WI38 (cell line): ENCODE measurements around the gene CC2D1A.

Experiments
- H3K4me3 ChIP-seq: 2 replicates; pipeline ENCODE4 v1.5.1; 2011; ENCODE audit warnings: low read depth, mild to moderate bottlenecking, control low read depth, low read length
- TF ChIP-seq, protein P1 (sequence below): IDR thresholded peaks from 2 replicates; pipeline ENCODE4 v1.5.1; 2012; ENCODE audit warnings: low read depth, mild to moderate bottlenecking, control low read depth, low read length

Gene CC2D1A

GRCh38 chr19:13884726-13885591 lies 21.0 kb upstream of the CC2D1A start:
- TF ChIP-seq, protein P1, sequence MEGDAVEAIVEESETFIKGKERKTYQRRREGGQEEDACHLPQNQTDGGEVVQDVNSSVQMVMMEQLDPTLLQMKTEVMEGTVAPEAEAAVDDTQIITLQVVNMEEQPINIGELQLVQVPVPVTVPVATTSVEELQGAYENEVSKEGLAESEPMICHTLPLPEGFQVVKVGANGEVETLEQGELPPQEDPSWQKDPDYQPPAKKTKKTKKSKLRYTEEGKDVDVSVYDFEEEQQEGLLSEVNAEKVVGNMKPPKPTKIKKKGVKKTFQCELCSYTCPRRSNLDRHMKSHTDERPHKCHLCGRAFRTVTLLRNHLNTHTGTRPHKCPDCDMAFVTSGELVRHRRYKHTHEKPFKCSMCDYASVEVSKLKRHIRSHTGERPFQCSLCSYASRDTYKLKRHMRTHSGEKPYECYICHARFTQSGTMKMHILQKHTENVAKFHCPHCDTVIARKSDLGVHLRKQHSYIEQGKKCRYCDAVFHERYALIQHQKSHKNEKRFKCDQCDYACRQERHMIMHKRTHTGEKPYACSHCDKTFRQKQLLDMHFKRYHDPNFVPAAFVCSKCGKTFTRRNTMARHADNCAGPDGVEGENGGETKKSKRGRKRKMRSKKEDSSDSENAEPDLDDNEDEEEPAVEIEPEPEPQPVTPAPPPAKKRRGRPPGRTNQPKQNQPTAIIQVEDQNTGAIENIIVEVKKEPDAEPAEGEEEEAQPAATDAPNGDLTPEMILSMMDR: no peak
- no peak overlapping the region for H3K4me3 ChIP-seq

DNA sequence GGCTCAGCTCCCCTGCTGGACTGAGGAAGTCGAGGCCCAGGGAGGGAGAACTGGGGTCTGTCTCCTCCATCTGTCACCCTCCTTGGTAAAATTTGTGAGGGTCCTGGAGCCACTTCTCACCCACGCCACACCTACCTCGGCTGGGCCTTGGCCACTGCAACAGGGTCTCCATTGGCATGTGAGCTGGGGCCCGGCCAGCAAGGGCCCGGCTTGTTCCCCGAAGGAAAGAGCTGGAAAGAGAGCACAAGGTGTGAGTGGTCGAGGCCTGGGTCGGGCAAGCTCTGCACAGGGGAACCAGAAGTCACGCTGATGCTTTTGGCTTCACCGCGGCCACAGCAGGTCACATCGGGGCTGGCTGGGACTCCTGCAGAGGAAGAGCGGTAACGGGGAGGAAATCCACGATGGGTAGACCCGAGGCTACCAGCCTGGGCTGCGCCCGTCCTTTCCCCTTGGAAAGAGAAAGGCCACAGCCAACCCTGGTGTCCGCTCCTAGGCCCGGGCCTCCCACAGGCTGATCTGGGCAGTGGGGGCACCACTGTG lies 20.1 kb upstream of the CC2D1A start:
- TF ChIP-seq, protein P1: no peak
- no peak overlapping the region for H3K4me3 ChIP-seq

GRCh38 chr19:13887018-13887436 lies 19.0 kb upstream of the CC2D1A start:
- TF ChIP-seq, protein P1: no peak
- no peak overlapping the region for H3K4me3 ChIP-seq

DNA sequence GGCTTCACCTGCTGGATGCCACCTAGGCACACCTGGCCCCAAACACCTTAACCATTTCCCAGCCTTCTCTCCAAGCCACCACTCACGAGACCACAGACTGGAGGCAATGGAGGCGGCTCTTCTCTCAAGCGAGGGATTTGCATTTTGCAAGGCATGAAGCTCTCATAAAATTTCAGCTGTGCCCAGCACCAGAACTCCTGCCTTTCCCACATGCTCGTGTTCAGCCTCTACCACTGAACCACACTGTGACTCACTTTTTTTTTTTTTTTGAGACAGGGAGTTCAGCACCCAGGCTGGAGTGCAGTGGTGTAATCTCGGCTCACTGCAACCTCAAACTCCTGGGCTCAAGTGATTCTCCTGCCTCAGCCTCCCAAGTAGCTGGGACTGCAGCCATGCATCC lies 18.5 kb upstream of the CC2D1A start:
- TF ChIP-seq, protein P1: no peak
- H3K4me3 ChIP-seq: no peak overlapping the region

GRCh38 chr19:13888281-13888680 lies 17.7 kb upstream of the CC2D1A start:
- H3K4me3 ChIP-seq: no peak overlapping the region
- TF ChIP-seq, protein P1: no peak

- no peak overlapping the region for H3K4me3 ChIP-seq
- TF ChIP-seq, protein P1: no peak
Observed at GRCh38 chr19:13890136-13890535, 15.9 kb upstream of the CC2D1A start.

GRCh38 chr19:13892870-13893269 lies 13.1 kb upstream of the CC2D1A start:
- no peak overlapping the region for H3K4me3 ChIP-seq
- TF ChIP-seq, protein P1: no peak
